Mesothelial cell of epicardium (in vitro differentiated cells): ENCODE measurements around the gene FHIP2A. TPM values are rescaled to one million over a fixed set of nuclear protein-coding genes. Genes with fewer than 3 reads are reported as not detected.

Experiments used
- DNase-seq, 2 experiments: peaks; one replicate each; pipeline ENCODE4 v3.0.0; 2021; ENCODE audit warnings: low spot score in 2 of 2; ENCODE audit not compliant: unreplicated experiment in 2 of 2
- H3K27ac Mint-ChIP-seq: 2 replicates; pipeline ENCODE4 v1.8.0; 2021; ENCODE audit warnings: mixed read lengths
- H3K27me3 Mint-ChIP-seq: 2 replicates; pipeline ENCODE4 v1.8.0; 2021; ENCODE audit warnings: low read depth, mixed read lengths
- H3K36me3 Mint-ChIP-seq: 2 replicates; pipeline ENCODE4 v1.8.0; 2021; ENCODE audit warnings: mixed read lengths
- H3K4me1 Mint-ChIP-seq: 2 replicates; pipeline ENCODE4 v1.8.0; 2021; ENCODE audit warnings: mixed read lengths
- H3K4me3 Mint-ChIP-seq: 2 replicates; pipeline ENCODE4 v1.8.0; 2021; ENCODE audit warnings: mild to moderate bottlenecking, moderate library complexity, mixed read lengths
- H3K9me3 Mint-ChIP-seq: 2 replicates; pipeline ENCODE4 v1.8.0; 2021; ENCODE audit warnings: mixed read lengths
- CTCF ChIP-seq: fragments of 200-600 bp; sonication (generic); IDR thresholded peaks from one replicate; pipeline ENCODE4 v1.5.0; 2021; ENCODE audit warnings: antibody characterized with exemption; ENCODE audit not compliant: unreplicated experiment
- total RNA-seq: library from RNA; stranded (reverse); gene quantifications from 3 replicates; pipeline ENCODE4 v1.2.1, GENCODE V29; 2021

Gene FHIP2A
- total RNA-seq, 1 donor from 2014 or later = 41.9 TPM

- Mint-ChIP-seq H3K36me3 (peaks cover 3% of the 10 kb centered on the region), H3K4me1 (peaks cover 39% of the 10 kb centered on the region), H3K9me3 (no peaks in the 10 kb centered on the region), H3K4me3 (peak overlapping the region; percentile 91), H3K27me3 (no peaks in the 10 kb centered on the region), H3K27ac (peak overlapping the region; percentile 99)
- TF ChIP-seq CTCF = peak; percentile 14
- DNase-seq = peak; percentile 29 to 71
Observed at GRCh38 chr10:114821915-114822443, 399 bp downstream of the FHIP2A start.

GRCh38 chr10:114822444-114823076, 980 bp downstream of the FHIP2A start:
- TF ChIP-seq CTCF = no peak
- peak overlapping the region; percentile 99 for H3K27ac Mint-ChIP-seq
- H3K4me1 Mint-ChIP-seq = peaks cover 39% of the 10 kb centered on the region

GRCh38 chr10:114823077-114823463, 1.5 kb downstream of the FHIP2A start:
- Mint-ChIP-seq H3K27ac (peak overlapping the region; percentile 99), H3K36me3 (peaks cover 3% of the 10 kb centered on the region), H3K27me3 (no peaks in the 10 kb centered on the region), H3K4me1 (peaks cover 39% of the 10 kb centered on the region), H3K4me3 (peak overlapping the region; percentile 91), H3K9me3 (no peaks in the 10 kb centered on the region)
- DNase-seq = no peak
- no peak for TF ChIP-seq CTCF

More at GRCh38 chr10:114822444-114823076, 980 bp downstream of the FHIP2A start:
- H3K36me3 Mint-ChIP-seq = peaks cover 3% of the 10 kb centered on the region
- no peaks in the 10 kb centered on the region for H3K27me3 Mint-ChIP-seq
- H3K9me3 Mint-ChIP-seq = no peaks in the 10 kb centered on the region
- DNase-seq = peak in 1 of 2 experiments; percentile 62
- peak overlapping the region; percentile 91 for H3K4me3 Mint-ChIP-seq

- H3K4me3 Mint-ChIP-seq = peak overlapping the region; percentile 43
- H3K4me1 Mint-ChIP-seq = peaks cover 39% of the 10 kb centered on the region
- no peak for TF ChIP-seq CTCF
- peak overlapping the region; percentile 57 for H3K27ac Mint-ChIP-seq
- peaks cover 3% of the 10 kb centered on the region for H3K36me3 Mint-ChIP-seq
- no peaks in the 10 kb centered on the region for H3K27me3 Mint-ChIP-seq
- no peaks in the 10 kb centered on the region for H3K9me3 Mint-ChIP-seq
- no peak for DNase-seq
Observed at GRCh38 chr10:114824391-114824790, 2.8 kb downstream of the FHIP2A start.

- TF ChIP-seq CTCF = no peak
- Mint-ChIP-seq H3K9me3 (no peaks in the 10 kb centered on the region), H3K36me3 (peaks cover 3% of the 10 kb centered on the region), H3K4me1 (peaks cover 46% of the 10 kb centered on the region), H3K27ac (peak overlapping the region; percentile 87), H3K4me3 (no peak overlapping the region), H3K27me3 (no peaks in the 10 kb centered on the region)
- DNase-seq = no peak
Observed at GRCh38 chr10:114825513-114826253, 4.1 kb downstream of the FHIP2A start.
